ENCODE data around the gene HOGA1. TPM values are rescaled to one million over a fixed set of nuclear protein-coding genes. Genes with fewer than 3 reads are reported as not detected.

HOGA1 gene
- total and polyA plus RNA-seq, 2 experiments from 2014 or later: 2.1 to 5.3 TPM

- H3K4me1 ChIP-seq (ENCODE audit: low read depth): no peaks in the 10 kb centered on the region
- no peaks in the 10 kb centered on the region for H3K27me3 ChIP-seq
- H3K9me3 ChIP-seq (ENCODE audit: low read depth): no peaks in the 10 kb centered on the region
- H3K27ac ChIP-seq: no peak overlapping the region
- TF ChIP-seq CTCF (IDR thresholded peaks at IDR 0.05; ENCODE audit: low read depth, low read length): no peak
- DNase-seq (ENCODE audit: low read depth in 1 of 2, low spot score in 1 of 2): no peak
- no peak overlapping the region for H3K4me3 ChIP-seq
- no peaks in the 10 kb centered on the region for H3K36me3 ChIP-seq
Observed at GRCh38 chr10:97538839-97539238, 45.4 kb upstream of the HOGA1 start.

GRCh38 chr10:97539523-97540200 is 44.5 kb upstream of the HOGA1 start:
- H3K36me3 ChIP-seq: no peaks in the 10 kb centered on the region
- DNase-seq (ENCODE audit: low read depth in 1 of 2, low spot score in 1 of 2): peak in 1 of 2 donors; percentile 98
- H3K4me3 ChIP-seq: no peak overlapping the region
- H3K27me3 ChIP-seq: no peaks in the 10 kb centered on the region
- TF ChIP-seq CTCF (IDR thresholded peaks at IDR 0.05; ENCODE audit: low read depth, low read length): peak; percentile 62
- no peak overlapping the region for H3K27ac ChIP-seq
- H3K4me1 ChIP-seq (ENCODE audit: low read depth): peaks cover 3% of the 10 kb centered on the region
- no peaks in the 10 kb centered on the region for H3K9me3 ChIP-seq (ENCODE audit: low read depth)

GRCh38 chr10:97540669-97541500 is 43.3 kb upstream of the HOGA1 start:
- H3K4me3 ChIP-seq: no peak overlapping the region
- no peaks in the 10 kb centered on the region for H3K9me3 ChIP-seq (ENCODE audit: low read depth)
- peak in 1 of 2 donors; percentile 64 for DNase-seq (ENCODE audit: low read depth in 1 of 2, low spot score in 1 of 2)
- no peak overlapping the region for H3K27ac ChIP-seq
- H3K27me3 ChIP-seq: no peaks in the 10 kb centered on the region
- TF ChIP-seq CTCF (IDR thresholded peaks at IDR 0.05; ENCODE audit: low read depth, low read length): peak; percentile 22
- peaks cover 3% of the 10 kb centered on the region for H3K4me1 ChIP-seq (ENCODE audit: low read depth)
- no peaks in the 10 kb centered on the region for H3K36me3 ChIP-seq

GRCh38 chr10:97542169-97543024 is 41.8 kb upstream of the HOGA1 start:
- no peak overlapping the region for H3K27ac ChIP-seq
- H3K4me3 ChIP-seq: no peak overlapping the region
- H3K36me3 ChIP-seq: no peaks in the 10 kb centered on the region
- DNase-seq (ENCODE audit: low read depth in 1 of 2, low spot score in 1 of 2): peak in 1 of 2 donors; percentile 98
- no peak for TF ChIP-seq CTCF (IDR thresholded peaks at IDR 0.05; ENCODE audit: low read depth, low read length)
- no peaks in the 10 kb centered on the region for H3K27me3 ChIP-seq
- H3K4me1 ChIP-seq (ENCODE audit: low read depth): peaks cover 3% of the 10 kb centered on the region
- H3K9me3 ChIP-seq (ENCODE audit: low read depth): no peaks in the 10 kb centered on the region

GRCh38 chr10:97543025-97543546 is 41.1 kb upstream of the HOGA1 start:
- no peak for TF ChIP-seq CTCF (IDR thresholded peaks at IDR 0.05; ENCODE audit: low read depth, low read length)
- Histone ChIP-seq H3K36me3 (no peaks in the 10 kb centered on the region), H3K27me3 (no peaks in the 10 kb centered on the region), H3K27ac (no peak overlapping the region), H3K4me1 (ENCODE audit: low read depth) (peaks cover 3% of the 10 kb centered on the region), H3K4me3 (no peak overlapping the region), H3K9me3 (ENCODE audit: low read depth) (no peaks in the 10 kb centered on the region)
- peak in 1 of 2 donors; percentile 97 for DNase-seq (ENCODE audit: low read depth in 1 of 2, low spot score in 1 of 2)
